Nephron (organoid): ENCODE results near the gene CRYBG2.

Experiments used
- H3K27ac Mint-ChIP-seq, 3 experiments: 2 replicates each; pipeline ENCODE4 v1.8.0; 2020; ENCODE audit warnings: mixed read lengths in 3 of 3, mild to moderate bottlenecking in 2 of 3, moderate library complexity in 1 of 3
- H3K27me3 Mint-ChIP-seq: 2 replicates; pipeline ENCODE4 v1.8.0; 2021; ENCODE audit warnings: low read depth, mild to moderate bottlenecking, moderate library complexity, mixed read lengths
- H3K36me3 Mint-ChIP-seq: 2 replicates; pipeline ENCODE4 v1.8.0; 2020; ENCODE audit warnings: low read depth, mixed read lengths
- H3K4me1 Mint-ChIP-seq: 2 replicates; pipeline ENCODE4 v1.8.0; 2020; ENCODE audit warnings: mixed read lengths
- H3K4me3 Mint-ChIP-seq, 3 experiments: 2 replicates each; pipeline ENCODE4 v1.8.0; 2020; ENCODE audit warnings: mild to moderate bottlenecking in 3 of 3, mixed read lengths in 3 of 3, moderate library complexity in 2 of 3
- H3K9me3 Mint-ChIP-seq: 2 replicates; pipeline ENCODE4 v1.8.0; 2020; ENCODE audit warnings: mixed read lengths
- TF ChIP-seq, protein P1 (sequence below), 3 experiments: fragments of 200-600 bp; sonication (generic); IDR thresholded peaks; one replicate each; pipeline ENCODE4 v1.5.0; 2021; ENCODE audit warnings: antibody characterized with exemption in 3 of 3; ENCODE audit not compliant: unreplicated experiment in 3 of 3

Gene CRYBG2

GRCh38 chr1:26305667-26306289 lies 48.2 kb downstream of the CRYBG2 start:
- H3K4me1 Mint-ChIP-seq = peaks cover 13% of the 10 kb centered on the region
- peak overlapping the region; percentile 29 to 64 (median 53) for H3K27ac Mint-ChIP-seq
- TF ChIP-seq, protein P1, sequence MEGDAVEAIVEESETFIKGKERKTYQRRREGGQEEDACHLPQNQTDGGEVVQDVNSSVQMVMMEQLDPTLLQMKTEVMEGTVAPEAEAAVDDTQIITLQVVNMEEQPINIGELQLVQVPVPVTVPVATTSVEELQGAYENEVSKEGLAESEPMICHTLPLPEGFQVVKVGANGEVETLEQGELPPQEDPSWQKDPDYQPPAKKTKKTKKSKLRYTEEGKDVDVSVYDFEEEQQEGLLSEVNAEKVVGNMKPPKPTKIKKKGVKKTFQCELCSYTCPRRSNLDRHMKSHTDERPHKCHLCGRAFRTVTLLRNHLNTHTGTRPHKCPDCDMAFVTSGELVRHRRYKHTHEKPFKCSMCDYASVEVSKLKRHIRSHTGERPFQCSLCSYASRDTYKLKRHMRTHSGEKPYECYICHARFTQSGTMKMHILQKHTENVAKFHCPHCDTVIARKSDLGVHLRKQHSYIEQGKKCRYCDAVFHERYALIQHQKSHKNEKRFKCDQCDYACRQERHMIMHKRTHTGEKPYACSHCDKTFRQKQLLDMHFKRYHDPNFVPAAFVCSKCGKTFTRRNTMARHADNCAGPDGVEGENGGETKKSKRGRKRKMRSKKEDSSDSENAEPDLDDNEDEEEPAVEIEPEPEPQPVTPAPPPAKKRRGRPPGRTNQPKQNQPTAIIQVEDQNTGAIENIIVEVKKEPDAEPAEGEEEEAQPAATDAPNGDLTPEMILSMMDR (IDR thresholded peaks at IDR 0.05; ENCODE audit: unreplicated experiment in 3 of 3) = no peak
- H3K9me3 Mint-ChIP-seq = no peaks in the 10 kb centered on the region
- H3K27me3 Mint-ChIP-seq = peaks cover 5% of the 10 kb centered on the region
- peak overlapping the region; percentile 98 to 99 (median 98) for H3K4me3 Mint-ChIP-seq
- H3K36me3 Mint-ChIP-seq = no peaks in the 10 kb centered on the region

- Mint-ChIP-seq H3K27me3 (no peaks in the 10 kb centered on the region), H3K27ac (no peak overlapping the region), H3K4me1 (peaks cover 13% of the 10 kb centered on the region), H3K9me3 (no peaks in the 10 kb centered on the region), H3K4me3 (peak overlapping the region in 1 of 3 experiments; percentile 32), H3K36me3 (no peaks in the 10 kb centered on the region)
- TF ChIP-seq, protein P1 (IDR thresholded peaks at IDR 0.05; ENCODE audit: unreplicated experiment in 3 of 3) = no peak
These were observed 51.1 kb downstream of the CRYBG2 start for GRCh38 chr1:26302733-26303405.

- Mint-ChIP-seq H3K36me3 (no peaks in the 10 kb centered on the region), H3K4me1 (peaks cover 4% of the 10 kb centered on the region)
These were observed 53.2 kb downstream of the CRYBG2 start for GRCh38 chr1:26300578-26301275.

DNA sequence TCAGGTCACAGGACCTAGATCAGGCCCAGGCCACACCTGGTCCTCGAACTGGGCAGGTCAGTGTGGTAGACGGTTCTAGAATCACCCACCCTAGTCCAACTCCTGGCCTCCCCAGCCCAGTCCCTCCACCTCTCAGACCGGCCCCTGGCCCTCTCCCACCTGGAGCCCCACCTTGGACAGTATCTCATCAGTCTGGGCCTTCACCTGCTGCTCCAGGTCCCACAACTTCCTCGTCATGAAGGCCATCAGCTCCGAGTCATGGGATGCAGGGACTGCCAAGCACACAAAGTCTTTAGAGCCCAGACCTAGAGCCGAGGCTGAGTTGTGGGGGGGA lies 56.2 kb downstream of the CRYBG2 start:
- peaks cover 7% of the 10 kb centered on the region for H3K27me3 Mint-ChIP-seq
- no peak overlapping the region for H3K4me3 Mint-ChIP-seq
- H3K4me1 Mint-ChIP-seq = no peaks in the 10 kb centered on the region
- no peaks in the 10 kb centered on the region for H3K9me3 Mint-ChIP-seq
- TF ChIP-seq, protein P1 (IDR thresholded peaks at IDR 0.05; ENCODE audit: unreplicated experiment in 3 of 3) = no peak
- peaks cover 3% of the 10 kb centered on the region for H3K36me3 Mint-ChIP-seq
- H3K27ac Mint-ChIP-seq = no peak overlapping the region

More at GRCh38 chr1:26300578-26301275, 53.2 kb downstream of the CRYBG2 start:
- no peak overlapping the region for H3K4me3 Mint-ChIP-seq
- no peak overlapping the region for H3K27ac Mint-ChIP-seq
- H3K27me3 Mint-ChIP-seq = peaks cover 3% of the 10 kb centered on the region
- TF ChIP-seq, protein P1 (IDR thresholded peaks at IDR 0.05; ENCODE audit: unreplicated experiment in 3 of 3) = no peak
- H3K9me3 Mint-ChIP-seq = no peaks in the 10 kb centered on the region

DNA sequence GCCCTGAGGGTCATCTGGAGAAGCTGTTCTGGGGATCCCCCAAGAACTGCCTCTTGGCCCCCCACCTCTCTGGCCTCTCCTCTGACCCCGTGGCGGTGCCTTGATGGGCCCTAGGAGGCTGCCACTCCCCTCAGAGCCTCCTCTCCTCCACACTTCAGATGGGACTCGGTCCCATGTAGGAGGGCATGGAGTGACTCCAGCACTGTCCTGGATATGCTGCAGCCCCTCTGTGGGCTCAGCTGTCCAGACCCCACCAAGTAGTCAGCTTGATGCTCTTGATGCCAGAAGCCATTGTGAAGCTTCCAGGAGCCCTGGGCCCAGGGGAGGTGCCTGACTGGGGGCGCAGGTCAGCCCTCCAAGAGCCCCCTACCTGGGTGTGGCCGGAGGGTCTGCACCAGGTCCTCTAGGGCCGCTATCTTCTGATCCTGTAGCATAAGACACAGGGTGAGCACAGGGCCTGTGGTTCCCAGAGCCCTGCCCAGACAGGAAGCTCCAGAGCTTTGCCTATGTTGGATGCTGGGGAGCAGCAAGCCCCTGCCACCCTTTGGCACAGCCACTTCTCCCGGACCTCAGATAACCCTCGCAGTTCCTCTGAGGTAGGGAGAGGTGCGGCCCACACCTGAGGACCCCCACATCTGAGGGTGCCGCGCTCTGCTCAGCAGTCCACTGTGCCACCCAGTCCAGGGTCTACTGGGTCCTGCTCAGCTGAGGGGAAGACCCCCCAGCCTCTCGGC lies 56.7 kb downstream of the CRYBG2 start:
- Mint-ChIP-seq H3K9me3 (no peaks in the 10 kb centered on the region), H3K27me3 (peaks cover 7% of the 10 kb centered on the region), H3K36me3 (peaks cover 3% of the 10 kb centered on the region), H3K27ac (no peak overlapping the region), H3K4me1 (no peaks in the 10 kb centered on the region), H3K4me3 (no peak overlapping the region)
- TF ChIP-seq, protein P1 (IDR thresholded peaks at IDR 0.05; ENCODE audit: unreplicated experiment in 3 of 3) = no peak
